SK-N-SH treated with all-trans-retinoic acid at 6 μM for 48 hours (cell line): ENCODE data around the gene SOS1.
"Not testable (repeated sequence)": the region's sequence is repeated elsewhere in the genome, so short reads cannot be mapped to it uniquely, and the experiment has no call there.

Experiments used
- ATAC-seq: fragments of 200-7000 bp; cut with Tn5 transposase; 3 replicates; pipeline ENCODE4 v1.9.1; 2020; ENCODE audit warnings: mild to moderate bottlenecking, moderate library complexity
- ARNTL ChIP-seq: fragments of 450-650 bp; formaldehyde crosslinking; IDR thresholded peaks from 2 replicates; pipeline ENCODE4 v1.5.0; 2020; ENCODE audit warnings: low read depth, mild to moderate bottlenecking, moderate library complexity, borderline replicate concordance
- BACH2 ChIP-seq: fragments of 250-450 bp; sonication (Bioruptor Pico); IDR thresholded peaks from 2 replicates; pipeline ENCODE4 v1.9.0; 2021; ENCODE audit warnings: mild to moderate bottlenecking, borderline replicate concordance
- CREB5 ChIP-seq: fragments of 250-450 bp; sonication (Bioruptor Pico); IDR thresholded peaks from 2 replicates; pipeline ENCODE4 v1.5.1; 2020; ENCODE audit warnings: low read depth, mild to moderate bottlenecking, moderate library complexity
- CSDC2 ChIP-seq: fragments of 250-450 bp; sonication (Bioruptor Pico); IDR thresholded peaks from 2 replicates; pipeline ENCODE4 v1.5.0; 2020; ENCODE audit warnings: mild to moderate bottlenecking, moderate library complexity
- CSRNP3 ChIP-seq: fragments of 250-450 bp; sonication (Bioruptor Pico); IDR thresholded peaks from 2 replicates; pipeline ENCODE4 v1.5.1; 2021; ENCODE audit warnings: mild to moderate bottlenecking, moderate library complexity
- GLIS3 ChIP-seq: fragments of 250-450 bp; sonication (Bioruptor Pico); IDR thresholded peaks from 2 replicates; pipeline ENCODE4 v1.5.0; 2020; ENCODE audit warnings: mild to moderate bottlenecking, moderate library complexity
- ISL1 ChIP-seq: fragments of 250-450 bp; sonication (Bioruptor Pico); IDR thresholded peaks from 2 replicates; pipeline ENCODE4 v2.1.2; 2022; ENCODE audit warnings: mild to moderate bottlenecking, moderate library complexity
- OSR1 ChIP-seq: fragments of 250-450 bp; sonication (Bioruptor Pico); IDR thresholded peaks from 2 replicates; pipeline ENCODE4 v1.8.0; 2022; ENCODE audit warnings: moderate library complexity, mild to moderate bottlenecking, inconsistent platforms
- PATZ1 ChIP-seq: fragments of 250-450 bp; sonication (Bioruptor Pico); IDR thresholded peaks from 2 replicates; pipeline ENCODE4 v1.8.0; 2020; ENCODE audit warnings: mild to moderate bottlenecking, moderate library complexity, borderline replicate concordance
- POU6F1 ChIP-seq: fragments of 250-450 bp; sonication (Bioruptor Pico); IDR thresholded peaks from 2 replicates; pipeline ENCODE4 v1.8.0; 2021; ENCODE audit warnings: low read depth, mild to moderate bottlenecking, moderate library complexity, borderline replicate concordance
- PPARA ChIP-seq: fragments of 250-450 bp; sonication (Bioruptor Pico); IDR thresholded peaks from 2 replicates; pipeline ENCODE4 v1.5.0; 2020; ENCODE audit warnings: mild to moderate bottlenecking, borderline replicate concordance
- RARB ChIP-seq: fragments of 250-450 bp; sonication (Bioruptor Pico); IDR thresholded peaks from 2 replicates; pipeline ENCODE4 v1.8.0; 2021; ENCODE audit warnings: mild to moderate bottlenecking, moderate library complexity
- SNAI2 ChIP-seq: fragments of 250-450 bp; sonication (Bioruptor Pico); IDR thresholded peaks from 2 replicates; pipeline ENCODE4 v1.5.0; 2020; ENCODE audit warnings: mild to moderate bottlenecking, moderate library complexity
- TCF4 ChIP-seq: fragments of 250-450 bp; sonication (Bioruptor Pico); IDR thresholded peaks from 2 replicates; pipeline ENCODE4 v1.8.0; 2021; ENCODE audit warnings: mild to moderate bottlenecking, moderate library complexity, borderline replicate concordance
- TOX ChIP-seq: fragments of 250-450 bp; sonication (Bioruptor Pico); IDR thresholded peaks from 2 replicates; pipeline ENCODE4 v1.8.0; 2021; ENCODE audit warnings: mild to moderate bottlenecking, moderate library complexity, borderline replicate concordance
- ZC3H10 ChIP-seq: fragments of 250-450 bp; sonication (Bioruptor Pico); IDR thresholded peaks from 2 replicates; pipeline ENCODE4 v1.5.1; 2021; ENCODE audit warnings: mild to moderate bottlenecking, moderate library complexity
- ZNF70 ChIP-seq: fragments of 450-650 bp; formaldehyde crosslinking; IDR thresholded peaks from 2 replicates; pipeline ENCODE4 v1.5.0; 2020; ENCODE audit warnings: mild to moderate bottlenecking, moderate library complexity
- ZNF8 ChIP-seq: fragments of 450-650 bp; formaldehyde crosslinking; IDR thresholded peaks from 2 replicates; pipeline ENCODE4 v1.5.0; 2020; ENCODE audit warnings: mild to moderate bottlenecking, moderate library complexity

Gene SOS1

GRCh38 chr2:39141334-39142271 is 20.8 kb upstream of the SOS1 start (continued):
- no peak for TF ChIP-seq CREB5 (CRISPR knock-in tag)
- TF ChIP-seq ISL1, result peak; percentile 89
- TF ChIP-seq CSDC2 (CRISPR knock-in tag), result peak; percentile 92
- TF ChIP-seq ZC3H10, result no peak
- no peak for TF ChIP-seq ZNF70 (CRISPR knock-in tag)

GRCh38 chr2:39140948-39141333 is 20.1 kb upstream of the SOS1 start:
- not testable (repeated sequence) for ATAC-seq

- TF ChIP-seq BACH2, result no peak
- TF ChIP-seq, all 23 proteins: peak for 0
- no peak for ATAC-seq
Observed at GRCh38 chr2:39140322-39140847, 19.5 kb upstream of the SOS1 start.

- TF ChIP-seq ARNTL (CRISPR knock-in tag) (no peak), CSRNP3 (CRISPR knock-in tag) (no peak), PPARA (no peak), GLIS3 (CRISPR knock-in tag) (no peak), SNAI2 (CRISPR knock-in tag) (no peak), ZNF8 (CRISPR knock-in tag) (no peak), TCF4 (CRISPR knock-in tag) (no peak), PATZ1 (CRISPR knock-in tag) (no peak), ISL1 (peak; percentile 67)
- ATAC-seq, result no peak
Observed at GRCh38 chr2:39139511-39140237, 18.8 kb upstream of the SOS1 start.

GRCh38 chr2:39138837-39139211 is 18.0 kb upstream of the SOS1 start:
- TF ChIP-seq RARB (CRISPR knock-in tag), result no peak
- no peak for TF ChIP-seq OSR1 (CRISPR knock-in tag)
- no peak for TF ChIP-seq PATZ1 (CRISPR knock-in tag)
- no peak for TF ChIP-seq TOX
- TF ChIP-seq ZNF8 (CRISPR knock-in tag), result no peak
- TF ChIP-seq CSRNP3 (CRISPR knock-in tag), result no peak
- no peak for TF ChIP-seq ARNTL (CRISPR knock-in tag)
- TF ChIP-seq POU6F1 (CRISPR knock-in tag), result no peak
- no peak for TF ChIP-seq TCF4 (CRISPR knock-in tag)
- ATAC-seq, result no peak

- ATAC-seq, result not testable (repeated sequence)
Observed at GRCh38 chr2:39138187-39138836, 17.5 kb upstream of the SOS1 start.
